NT2/D1 (cell line): ENCODE measurements around the gene VSTM2L.

ENCODE experiments used
- YY1 ChIP-seq: IDR thresholded peaks from 2 replicates; pipeline ENCODE4 v1.6.1; 2011; ENCODE audit not compliant: insufficient read length, insufficient read depth
- ZNF274 ChIP-seq: IDR thresholded peaks from 2 replicates; pipeline ENCODE4 v1.6.1; 2011; ENCODE audit warnings: mild to moderate bottlenecking, low read depth, low read length

- no peak for TF ChIP-seq YY1
- TF ChIP-seq ZNF274 = no peak
Observed at GRCh38 chr20:37991908-37992307, 89.0 kb downstream of the VSTM2L start.
